GM12878 (cell line): ENCODE measurements around the gene LRP10. TPM values are rescaled to one million over a fixed set of nuclear protein-coding genes. Genes with fewer than 3 reads are reported as not detected.

Experiments
- ATAC-seq: fragments of 200-7000 bp; cut with Tn5 transposase; 3 replicates; pipeline ENCODE4 v1.9.1; 2020; ENCODE audit warnings: mild to moderate bottlenecking, moderate library complexity
- BruUV-seq: library from RNA; stranded (reverse); fragments of 400-500 nt; replicated peaks from 2 replicates; lab custom pipeline; 2021; lab: Mats Ljungman, UMichigan
- CTCF ChIA-PET: fragments of 300-600 bp; sonication (Branson Sonifier 250); formaldehyde crosslinking; extraction: SDS; loops from one replicate; lab custom pipeline; 2021; ENCODE audit warnings: inconsistent platforms; lab: Yijun Ruan, JAX
- POLR2A ChIA-PET: fragments of 350-600 bp; formaldehyde crosslinking; extraction: SDS; loops from one replicate; lab custom pipeline; 2021; ENCODE audit warnings: inconsistent platforms; lab: Charles Lee
- RAD21 ChIA-PET: fragments of 300-600 bp; sonication (Branson Sonifier 250); formaldehyde crosslinking; loops from one replicate; lab custom pipeline; 2023; ENCODE audit warnings: antibody characterized with exemption; ENCODE audit not compliant: unreplicated experiment; lab: Charles Lee
- SMC1A ChIA-PET: fragments of 300-600 bp; sonication (Branson Sonifier 250); formaldehyde crosslinking; loops from one replicate; lab custom pipeline; 2023; ENCODE audit not compliant: unreplicated experiment, uncharacterized antibody; lab: Charles Lee
- DNase-seq: peaks from one replicate; pipeline ENCODE4 v3.0.0-alpha.2; 2011; ENCODE audit warnings: low read depth, low spot score
- FAIRE-seq: peaks from 3 replicates; lab custom pipeline; 2011; peaks lifted over from hg19 to GRCh38; lab: Jason Lieb, UNC
- H2AFZ ChIP-seq: 2 replicates; pipeline ENCODE4 v1.6.0; 2011; ENCODE audit warnings: low read depth, low read length, control low read depth; ENCODE audit not compliant: control insufficient read depth
- H3K27ac ChIP-seq: 2 replicates; pipeline ENCODE4 v1.5.1; 2011; ENCODE audit warnings: control low read depth; ENCODE audit not compliant: control insufficient read depth, insufficient read depth
- H3K27me3 ChIP-seq, 2 experiments: replicated peaks in 1 of 2; 2 replicates each; pipeline versions ENCODE4 v1.6.0 to v1.6.1; 2011; ENCODE audit warnings: low read length in 1 of 2; ENCODE audit not compliant: control insufficient read depth in 2 of 2, insufficient read depth in 2 of 2
- H3K36me3 ChIP-seq, 2 experiments: 2 replicates each; pipeline ENCODE4 v1.5.1; 2011; ENCODE audit warnings: low read length in 1 of 2; ENCODE audit not compliant: control insufficient read depth in 2 of 2, insufficient read depth in 2 of 2
- H3K4me1 ChIP-seq: 2 replicates; pipeline ENCODE4 v1.6.1; 2011; ENCODE audit warnings: mild to moderate bottlenecking, low read length, moderate library complexity, mixed read lengths; ENCODE audit not compliant: control insufficient read depth, insufficient read depth
- H3K4me2 ChIP-seq: 2 replicates; pipeline ENCODE4 v1.6.0; 2011; ENCODE audit warnings: control low read depth; ENCODE audit not compliant: control insufficient read depth, insufficient read depth
- H3K4me3 ChIP-seq: fragments of 200-600 bp; sonication (generic); 2 replicates; pipeline ENCODE4 v1.5.1; 2016
- H3K79me2 ChIP-seq: 2 replicates; pipeline ENCODE4 v1.6.0; 2011; ENCODE audit warnings: low read length; ENCODE audit not compliant: control insufficient read depth, insufficient read depth
- H3K9ac ChIP-seq: 2 replicates; pipeline ENCODE4 v1.8.0; 2011; ENCODE audit warnings: low read length, control low read depth, mixed read lengths; ENCODE audit not compliant: control insufficient read depth, insufficient read depth
- H3K9me3 ChIP-seq: replicated peaks from 3 replicates; pipeline ENCODE4 v1.5.1; 2011; ENCODE audit warnings: mild to moderate bottlenecking, low read length; ENCODE audit not compliant: control insufficient read depth, insufficient read depth
- H4K20me1 ChIP-seq: 2 replicates; pipeline ENCODE4 v1.6.0; 2011; ENCODE audit not compliant: control insufficient read depth, insufficient read depth
- BCL11A ChIP-seq: IDR thresholded peaks from 2 replicates; pipeline ENCODE4 v1.6.1; 2011; ENCODE audit warnings: low read depth, low read length
- ESRRA ChIP-seq: IDR thresholded peaks from 2 replicates; pipeline ENCODE4 v1.6.1; 2012; ENCODE audit warnings: mild to moderate bottlenecking, low read length, improper control_type of control experiment
- FOXK2 ChIP-seq: fragments of 450-650 bp; IDR thresholded peaks from 2 replicates; pipeline ENCODE4 v1.6.1; 2017; ENCODE audit warnings: mild to moderate bottlenecking, moderate library complexity
- GATAD2B ChIP-seq: fragments of 450-650 bp; conservative IDR thresholded peaks from 2 replicates; pipeline ENCODE4 v1.6.1; 2017; ENCODE audit warnings: low read depth, mild to moderate bottlenecking, moderate library complexity
- IKZF1 ChIP-seq: fragments of 450-650 bp; conservative IDR thresholded peaks from 2 replicates; pipeline ENCODE4 v1.6.1; 2017; ENCODE audit warnings: antibody characterized with exemption, mild to moderate bottlenecking
- IKZF2 ChIP-seq, 2 experiments: fragments of 450-650 bp; IDR thresholded peaks; 2 replicates each; pipeline ENCODE4 v1.6.1; 2017; ENCODE audit warnings: mild to moderate bottlenecking in 2 of 2, moderate library complexity in 2 of 2
- YY1 ChIP-seq: IDR thresholded peaks from 2 replicates; pipeline ENCODE4 v1.6.1; 2011; ENCODE audit warnings: low read depth, mild to moderate bottlenecking, low read length
- ZBED1 ChIP-seq: IDR thresholded peaks from 2 replicates; pipeline ENCODE4 v1.6.1; 2016; ENCODE audit warnings: borderline replicate concordance
- ZNF622 ChIP-seq: fragments of 450-650 bp; IDR thresholded peaks from 2 replicates; pipeline ENCODE4 v1.6.1; 2017; ENCODE audit warnings: mild to moderate bottlenecking, inconsistent platforms
- ZNF687 ChIP-seq: fragments of 450-650 bp; IDR thresholded peaks from 2 replicates; pipeline ENCODE4 v1.6.1; 2017; ENCODE audit warnings: mild to moderate bottlenecking, moderate library complexity
- WGBS: methylation state at CpG from one replicate; pipeline ENCODE4 v1.1.6; 2016; ENCODE audit warnings: low lambda C conversion rate; ENCODE audit not compliant: insufficient replicate concordance, insufficient coverage; ENCODE audit errors: missing lambda C conversion rate; 5-methylcytosine and 5-hydroxymethylcytosine counted together
- in situ Hi-C: fragments of 300-500 bp; cut with MboI; formaldehyde crosslinking; loops from 9 replicates; pipeline ENCODE4 v1.14.3; 2018; ENCODE audit warnings: mixed read lengths
- intact Hi-C: fragments of 100-400 bp; cut with micrococcal nuclease; formaldehyde crosslinking; loops from one replicate; pipeline ENCODE4 v1.14.2; 2022; ENCODE audit not compliant: unreplicated experiment
- polyA plus RNA-seq, 11 experiments: library from polyadenylated mRNA; depleted of rRNA in 4 of 11; unstranded in 6 of 11; stranded (reverse) in 5 of 11; fragments of >200 nt; fragmentation: Nextera tagmentation in 4 of 11; fragmentation: Illumina TruSeq in 1 of 11; extraction: Ambion mirVana in 4 of 11; extraction: Trizol in 1 of 11; gene quantifications; 1 replicate in 1 of 11; 2 replicates in 10 of 11; pipeline versions ENCODE4 v1.2.1 to v1.2.3, GENCODE V29; 2011 to 2016; ENCODE audit warnings: inconsistent platforms in 2 of 11, missing spikeins in 2 of 11, low read depth in 1 of 11
- total RNA-seq, 4 experiments: library from RNA; depleted of rRNA in 3 of 4; stranded (reverse); fragments of >200 nt in 3 of 4; fragmentation: Illumina TruSeq in 1 of 4; extraction: Trizol in 1 of 4; gene quantifications; 2 replicates each; pipeline versions ENCODE4 v1.2.1 to v1.2.3, GENCODE V29; 2013 to 2021

The LRP10 gene
- total and polyA plus RNA-seq, 10 of the 15 experiments (the other 5 are each of a cell fraction or from before 2014, with no cell fraction given), result 3.0 to 56.9 (median 20.9) TPM

- no peak for TF ChIP-seq ZNF687
- TF ChIP-seq YY1, result no peak
These were observed 29.8 kb upstream of the LRP10 start (continued) for GRCh38 chr14:22841769-22842168.

DNA sequence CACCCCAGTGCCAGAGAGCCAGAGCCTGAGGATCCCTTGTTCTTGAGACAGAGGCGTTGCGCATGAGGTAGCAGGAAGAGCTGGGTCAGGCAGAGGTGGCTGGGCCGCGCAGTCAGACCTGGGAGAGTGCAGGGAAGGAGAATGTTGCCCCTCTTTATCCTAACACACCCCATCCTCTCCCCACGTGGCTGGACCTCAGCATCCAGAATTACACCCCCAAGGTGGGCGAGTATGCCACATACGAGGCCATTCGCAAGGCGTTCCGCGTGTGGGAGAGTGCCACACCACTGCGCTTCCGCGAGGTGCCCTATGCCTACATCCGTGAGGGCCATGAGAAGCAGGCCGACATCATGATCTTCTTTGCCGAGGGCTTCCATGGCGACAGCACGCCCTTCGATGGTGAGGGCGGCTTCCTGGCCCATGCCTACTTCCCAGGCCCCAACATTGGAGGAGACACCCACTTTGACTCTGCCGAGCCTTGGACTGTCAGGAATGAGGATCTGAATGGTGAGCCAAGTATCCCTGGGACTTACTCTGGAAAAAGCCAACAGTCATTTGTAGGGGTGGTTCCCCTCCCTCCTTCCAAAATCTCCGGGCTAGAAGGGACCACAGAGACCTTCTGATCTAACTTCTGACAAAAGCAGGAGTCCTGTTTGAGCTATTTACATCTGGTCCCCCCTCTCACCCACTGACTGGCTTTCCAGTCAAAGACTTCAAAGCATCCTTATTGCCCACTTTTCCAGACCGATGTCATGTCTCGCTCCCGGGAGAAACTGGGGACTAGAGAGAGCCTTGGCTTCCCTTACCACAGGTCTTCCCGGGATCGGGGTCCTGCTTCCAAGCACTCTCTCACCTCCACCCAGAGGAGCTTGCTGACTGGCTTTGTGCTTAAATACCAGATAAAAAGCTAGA lies 29.1 kb upstream of the LRP10 start:
- no peaks in the 10 kb centered on the region for H3K9me3 ChIP-seq
- no peak overlapping the region for H3K4me2 ChIP-seq
- intact Hi-C loops, result no loop called here
- in situ Hi-C loops, result loop anchor here (10.0 kb wide), 1 partner anchor 528 kb away; no protein-coding TSS in a partner anchor
- FAIRE-seq (no peak), DNase-seq (no peak), ATAC-seq (no peak)
- 82% methylated on average over 28 of the region's 28 CpGs for WGBS
- H3K4me1 ChIP-seq, result peaks cover 21% of the 10 kb centered on the region
- BruUV-seq, result no TSS peak
- H3K4me3 ChIP-seq, result no peak overlapping the region
- ChIA-PET CTCF (interaction anchor here (0.6 to 1.0 kb wide), 2 partner anchors 14 to 215 kb away, joined by 3 read pairs; no protein-coding TSS in a partner anchor), SMC1A (no interaction called here), POLR2A (interaction anchor here (0.9 kb wide), 1 partner anchor 12 kb away, joined by 3 read pairs; the partner anchor contains the start of gene MRPL52), RAD21 (no interaction called here)
- H4K20me1 ChIP-seq, result no peaks in the 10 kb centered on the region
- H3K27ac ChIP-seq, result no peak overlapping the region
- H3K27me3 ChIP-seq, result no peaks in the 10 kb centered on the region
- H3K36me3 ChIP-seq, result no peaks in the 10 kb centered on the region
- H2AFZ ChIP-seq, result no peak overlapping the region
- H3K79me2 ChIP-seq, result no peaks in the 10 kb centered on the region
- no peak overlapping the region for H3K9ac ChIP-seq
- TF ChIP-seq FOXK2, result no peak
- TF ChIP-seq ZBED1, result no peak
- TF ChIP-seq BCL11A, result no peak
- TF ChIP-seq ZNF622, result no peak
- no peak for TF ChIP-seq IKZF1
- TF ChIP-seq IKZF2 (IDR thresholded peaks at IDR 0.05), result no peak
- no peak for TF ChIP-seq ESRRA
- TF ChIP-seq GATAD2B, result no peak
